Neural crest cell (in vitro differentiated cells): Measurements from ENCODE around the gene SORT1. TPM values are rescaled to one million over a fixed set of nuclear protein-coding genes. Genes with fewer than 3 reads are reported as not detected.

Source experiments
- DNase-seq: peaks from one replicate; pipeline ENCODE4 v3.0.0; 2021; ENCODE audit warnings: low read depth, mixed read lengths, low spot score
- H3K27ac Mint-ChIP-seq: one replicate; pipeline ENCODE4 v1.8.0; 2021; ENCODE audit warnings: mild to moderate bottlenecking, mixed read lengths; ENCODE audit not compliant: unreplicated experiment
- H3K27me3 Mint-ChIP-seq: 2 replicates; pipeline ENCODE4 v1.8.0; 2021; ENCODE audit warnings: low read depth, mild to moderate bottlenecking, mixed read lengths
- H3K36me3 Mint-ChIP-seq: 2 replicates; pipeline ENCODE4 v1.8.0; 2021; ENCODE audit warnings: low read depth, mild to moderate bottlenecking, mixed read lengths
- H3K4me1 Mint-ChIP-seq: 2 replicates; pipeline ENCODE4 v1.8.0; 2021; ENCODE audit warnings: mixed read lengths
- H3K4me3 Mint-ChIP-seq: one replicate; pipeline ENCODE4 v1.8.0; 2021; ENCODE audit warnings: mild to moderate bottlenecking, mixed read lengths
- H3K9me3 Mint-ChIP-seq: 2 replicates; pipeline ENCODE4 v1.8.0; 2021; ENCODE audit warnings: mixed read lengths
- total RNA-seq: library from RNA; stranded (reverse); gene quantifications from 2 replicates; pipeline ENCODE4 v1.2.1, GENCODE V29; 2021
- TF ChIP-seq, protein P1 (sequence below): fragments of 200-600 bp; sonication (generic); conservative IDR thresholded peaks from 2 replicates; pipeline ENCODE4 v1.5.0; 2021; ENCODE audit warnings: antibody characterized with exemption, mild to moderate bottlenecking

Gene SORT1
- total RNA-seq, 1 donor from 2014 or later: 60.8 TPM

DNA sequence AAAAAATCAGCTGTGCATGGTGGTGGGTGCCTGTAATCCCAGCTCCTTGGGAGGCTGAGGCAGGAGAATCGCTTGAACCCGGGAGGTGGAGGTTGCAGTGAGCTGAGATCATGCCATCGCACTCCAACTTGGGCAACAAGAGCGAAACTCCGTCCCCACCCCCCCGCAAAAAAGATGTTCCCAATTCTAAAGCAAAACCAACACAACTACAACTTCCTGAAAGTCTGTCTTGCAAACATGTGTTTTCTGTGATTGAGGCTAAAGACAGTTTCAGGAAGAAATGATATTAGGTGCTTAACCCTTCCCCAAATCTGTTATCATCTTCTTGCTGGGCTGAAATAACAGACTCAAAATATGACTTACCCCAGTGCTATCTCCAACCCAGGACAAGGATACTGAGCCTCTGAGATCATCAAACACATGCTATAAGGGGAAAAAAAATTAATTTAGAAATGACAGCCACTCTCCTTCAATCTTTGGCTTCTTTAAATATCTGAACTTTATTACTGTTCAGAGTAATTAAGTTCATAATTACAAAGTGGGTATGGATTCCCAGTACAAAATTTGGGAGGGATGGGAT, 28.5 kb downstream of the SORT1 start:
- Mint-ChIP-seq H3K4me1 (peaks cover 3% of the 10 kb centered on the region), H3K36me3 (peaks cover 8% of the 10 kb centered on the region), H3K9me3 (no peaks in the 10 kb centered on the region), H3K27me3 (no peaks in the 10 kb centered on the region), H3K4me3 (no peak overlapping the region), H3K27ac (no peak overlapping the region)
- DNase-seq: no peak
- TF ChIP-seq, protein P1, sequence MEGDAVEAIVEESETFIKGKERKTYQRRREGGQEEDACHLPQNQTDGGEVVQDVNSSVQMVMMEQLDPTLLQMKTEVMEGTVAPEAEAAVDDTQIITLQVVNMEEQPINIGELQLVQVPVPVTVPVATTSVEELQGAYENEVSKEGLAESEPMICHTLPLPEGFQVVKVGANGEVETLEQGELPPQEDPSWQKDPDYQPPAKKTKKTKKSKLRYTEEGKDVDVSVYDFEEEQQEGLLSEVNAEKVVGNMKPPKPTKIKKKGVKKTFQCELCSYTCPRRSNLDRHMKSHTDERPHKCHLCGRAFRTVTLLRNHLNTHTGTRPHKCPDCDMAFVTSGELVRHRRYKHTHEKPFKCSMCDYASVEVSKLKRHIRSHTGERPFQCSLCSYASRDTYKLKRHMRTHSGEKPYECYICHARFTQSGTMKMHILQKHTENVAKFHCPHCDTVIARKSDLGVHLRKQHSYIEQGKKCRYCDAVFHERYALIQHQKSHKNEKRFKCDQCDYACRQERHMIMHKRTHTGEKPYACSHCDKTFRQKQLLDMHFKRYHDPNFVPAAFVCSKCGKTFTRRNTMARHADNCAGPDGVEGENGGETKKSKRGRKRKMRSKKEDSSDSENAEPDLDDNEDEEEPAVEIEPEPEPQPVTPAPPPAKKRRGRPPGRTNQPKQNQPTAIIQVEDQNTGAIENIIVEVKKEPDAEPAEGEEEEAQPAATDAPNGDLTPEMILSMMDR: no peak

DNA sequence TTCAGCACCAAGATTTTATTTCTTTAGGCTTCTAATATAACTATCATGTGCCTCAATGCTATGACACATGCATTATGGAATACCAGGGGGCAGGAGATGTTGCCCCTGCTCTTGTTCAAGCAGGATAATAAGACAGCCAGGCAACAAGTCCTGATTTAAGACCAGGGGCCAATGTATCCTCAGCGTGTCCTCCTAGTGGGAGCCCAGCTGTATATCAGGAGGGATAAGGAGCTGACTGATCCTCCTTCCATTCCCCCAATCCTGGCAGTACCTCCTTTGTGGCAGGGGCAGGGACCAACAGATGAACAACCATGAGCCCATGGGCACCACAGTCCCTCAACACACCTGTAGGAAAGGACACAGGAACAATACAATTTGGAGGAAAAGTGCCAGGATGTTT, 29.3 kb downstream of the SORT1 start:
- Mint-ChIP-seq H3K4me3 (no peak overlapping the region), H3K27me3 (no peaks in the 10 kb centered on the region), H3K9me3 (no peaks in the 10 kb centered on the region), H3K4me1 (peaks cover 3% of the 10 kb centered on the region), H3K27ac (no peak overlapping the region), H3K36me3 (peaks cover 8% of the 10 kb centered on the region)
- no peak for DNase-seq
- TF ChIP-seq, protein P1: no peak

DNA sequence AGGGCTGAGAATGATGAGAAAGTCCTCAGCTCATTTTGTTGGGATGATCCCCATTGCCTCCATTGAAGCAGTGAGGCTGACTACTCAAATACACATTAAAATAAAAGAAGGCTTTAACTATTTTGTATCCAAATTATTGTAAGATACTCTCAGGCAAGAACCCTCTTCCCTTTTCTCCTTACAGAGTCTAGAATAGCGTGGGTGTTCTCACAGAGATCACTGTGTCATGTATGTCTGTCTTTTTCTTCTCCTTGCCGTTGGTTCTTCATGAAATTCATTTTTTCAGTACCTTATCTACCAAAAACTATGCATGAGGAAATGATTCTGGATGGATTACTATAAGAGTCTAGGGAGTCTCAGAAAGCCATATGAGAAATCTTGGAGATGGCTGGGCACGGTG, 30.1 kb downstream of the SORT1 start:
- DNase-seq: no peak
- Mint-ChIP-seq H3K4me3 (no peak overlapping the region), H3K9me3 (no peaks in the 10 kb centered on the region), H3K27me3 (no peaks in the 10 kb centered on the region), H3K27ac (no peak overlapping the region), H3K36me3 (peaks cover 8% of the 10 kb centered on the region), H3K4me1 (no peaks in the 10 kb centered on the region)
- TF ChIP-seq, protein P1: no peak

DNA sequence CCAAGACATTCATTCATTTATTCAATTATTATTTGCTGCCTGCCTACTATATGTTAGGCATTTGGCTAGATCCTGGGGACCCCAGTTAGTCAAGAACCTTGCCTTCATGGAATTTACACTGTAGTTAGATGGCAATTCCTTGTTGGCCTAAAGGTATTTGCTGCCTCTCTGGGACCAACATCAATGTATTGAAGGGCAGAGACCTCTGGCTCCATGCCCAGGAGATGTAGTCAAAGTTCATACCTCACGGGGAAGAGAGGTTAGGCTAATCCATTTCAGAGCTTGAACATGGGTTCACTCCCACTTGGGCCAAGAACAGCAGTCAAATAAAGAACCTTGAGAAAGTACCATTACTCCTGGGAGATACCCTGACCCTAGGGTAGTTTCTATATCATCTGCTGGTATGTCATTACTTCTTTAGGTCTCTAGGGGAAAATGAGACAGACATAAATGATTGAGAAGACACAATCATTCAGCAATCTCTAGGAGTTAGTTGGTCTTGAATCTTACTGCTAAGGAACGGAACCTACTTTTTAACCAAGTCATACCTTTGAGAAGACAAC, 32.0 kb downstream of the SORT1 start:
- H3K27ac Mint-ChIP-seq: no peak overlapping the region
- H3K9me3 Mint-ChIP-seq: no peaks in the 10 kb centered on the region
- TF ChIP-seq, protein P1: no peak
- H3K4me3 Mint-ChIP-seq: no peak overlapping the region
- peaks cover 8% of the 10 kb centered on the region for H3K36me3 Mint-ChIP-seq
- DNase-seq: no peak
- no peaks in the 10 kb centered on the region for H3K27me3 Mint-ChIP-seq
- H3K4me1 Mint-ChIP-seq: no peaks in the 10 kb centered on the region

DNA sequence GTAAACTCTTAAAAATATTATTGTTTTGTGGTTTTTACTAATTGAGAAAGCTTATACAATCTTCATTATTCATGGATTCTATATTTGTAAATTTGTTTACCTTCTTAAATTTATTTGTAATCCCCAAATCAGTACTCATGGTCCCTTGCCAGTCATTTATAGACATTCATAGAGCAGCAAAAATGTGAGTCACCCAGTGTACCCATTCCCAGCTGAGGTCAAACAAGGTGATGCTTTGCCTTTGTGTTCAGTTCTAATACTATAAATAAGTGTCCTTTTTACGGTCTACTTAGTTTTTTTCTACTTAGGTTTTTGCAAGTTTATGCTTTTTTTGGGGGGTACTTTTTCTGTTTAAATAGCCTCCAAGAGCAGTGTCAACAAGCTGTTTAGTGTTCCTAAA, 36.1 kb downstream of the SORT1 start:
- no peak overlapping the region for H3K4me3 Mint-ChIP-seq
- H3K27me3 Mint-ChIP-seq: no peaks in the 10 kb centered on the region
- no peak for DNase-seq
- TF ChIP-seq, protein P1: no peak
- no peaks in the 10 kb centered on the region for H3K9me3 Mint-ChIP-seq
- H3K4me1 Mint-ChIP-seq: no peaks in the 10 kb centered on the region
- H3K36me3 Mint-ChIP-seq: no peaks in the 10 kb centered on the region
- no peak overlapping the region for H3K27ac Mint-ChIP-seq
